ENCODE measurements around the gene ZNHIT1. TPM values are rescaled to one million over a fixed set of nuclear protein-coding genes. Genes with fewer than 3 reads are reported as not detected.

The ZNHIT1 gene
- total and polyA plus RNA-seq, 2 donors from 2014 or later = 74.9 to 208 TPM

GRCh38 chr7:101273206-101273605 is 55.2 kb downstream of the ZNHIT1 start:
- Histone ChIP-seq H3K4me1 (ENCODE audit: control insufficient read depth in 2 of 3, insufficient read depth in 2 of 3, low read depth in 1 of 3, low read length in 3 of 3) (no peaks in the 10 kb centered on the region), H3K27ac (ENCODE audit: low read depth in 2 of 2, low read length in 2 of 2) (no peak overlapping the region), H3K4me3 (ENCODE audit: low read length in 3 of 3) (no peak overlapping the region), H3K27me3 (ENCODE audit: control insufficient read depth, insufficient read depth, low read length) (no peaks in the 10 kb centered on the region), H3K9ac (ENCODE audit: low read length in 3 of 3) (no peak overlapping the region), H3K36me3 (ENCODE audit: control insufficient read depth in 2 of 3, insufficient read depth in 3 of 3, low read length in 3 of 3) (no peaks in the 10 kb centered on the region), H3K9me3 (ENCODE audit: control insufficient read depth in 2 of 3, insufficient read depth in 1 of 3, low read length in 3 of 3) (no peaks in the 10 kb centered on the region)
- TF ChIP-seq CTCF (IDR thresholded peaks at IDR 0.05; ENCODE audit: borderline replicate concordance, extremely low read depth, insufficient read depth) = no peak
- intact Hi-C loops (cut with DNase I) = no loop called here
- FAIRE-seq (no peak), DNase-seq (no peak)

Other genes starting within 250 kb of the ZNHIT1 start
- gene MUC12, start 248.6 kb upstream of the ZNHIT1 start, total RNA-seq = 3.8 TPM
- gene MUC12, start 248.6 kb upstream of the ZNHIT1 start, polyA plus RNA-seq (ENCODE audit: insufficient read depth, low read depth, low replicate concordance) = not detected
- gene MUC17, start 198.1 kb upstream of the ZNHIT1 start, total RNA-seq = not detected
- not detected for gene MUC17, start 198.1 kb upstream of the ZNHIT1 start, polyA plus RNA-seq (ENCODE audit: insufficient read depth, low read depth, low replicate concordance)
- 54.5 TPM for gene TRIM56, start 132.7 kb upstream of the ZNHIT1 start, total RNA-seq
- gene TRIM56, start 132.7 kb upstream of the ZNHIT1 start, polyA plus RNA-seq (ENCODE audit: insufficient read depth, low read depth, low replicate concordance) = 6.9 TPM
- 9.9 TPM for gene SERPINE1, start 91.1 kb upstream of the ZNHIT1 start, total RNA-seq
- 3.5 TPM for gene SERPINE1, start 91.1 kb upstream of the ZNHIT1 start, polyA plus RNA-seq (ENCODE audit: insufficient read depth, low read depth, low replicate concordance)
- 50.4 TPM for gene AP1S1, start 63.7 kb upstream of the ZNHIT1 start, total RNA-seq
- gene AP1S1, start 63.7 kb upstream of the ZNHIT1 start, polyA plus RNA-seq (ENCODE audit: insufficient read depth, low read depth, low replicate concordance) = 133 TPM
- 0.38 TPM for gene VGF, start 52.6 kb upstream of the ZNHIT1 start, total RNA-seq
- gene VGF, start 52.6 kb upstream of the ZNHIT1 start, polyA plus RNA-seq (ENCODE audit: insufficient read depth, low read depth, low replicate concordance) = 2.2 TPM
- not detected for gene NAT16, start 37.9 kb upstream of the ZNHIT1 start, total RNA-seq
- not detected for gene NAT16, start 37.9 kb upstream of the ZNHIT1 start, polyA plus RNA-seq (ENCODE audit: insufficient read depth, low read depth, low replicate concordance)
- gene MOGAT3, start 17.1 kb upstream of the ZNHIT1 start, total RNA-seq = 0.25 TPM
- gene MOGAT3, start 17.1 kb upstream of the ZNHIT1 start, polyA plus RNA-seq (ENCODE audit: insufficient read depth, low read depth, low replicate concordance) = 0.37 TPM
- gene PLOD3, start 584 bp upstream of the ZNHIT1 start, total RNA-seq = 78.8 TPM
- 53.5 TPM for gene PLOD3, start 584 bp upstream of the ZNHIT1 start, polyA plus RNA-seq (ENCODE audit: insufficient read depth, low read depth, low replicate concordance)
- gene CLDN15, start 19.6 kb downstream of the ZNHIT1 start, total RNA-seq = 11.9 TPM
- gene CLDN15, start 19.6 kb downstream of the ZNHIT1 start, polyA plus RNA-seq (ENCODE audit: insufficient read depth, low read depth, low replicate concordance) = 13.3 TPM
- 180 TPM for gene FIS1, start 26.9 kb downstream of the ZNHIT1 start, total RNA-seq
- gene FIS1, start 26.9 kb downstream of the ZNHIT1 start, polyA plus RNA-seq (ENCODE audit: insufficient read depth, low read depth, low replicate concordance) = 472 TPM
- 42.5 TPM for gene IFT22, start 103.6 kb downstream of the ZNHIT1 start, total RNA-seq
- 92.7 TPM for gene IFT22, start 103.6 kb downstream of the ZNHIT1 start, polyA plus RNA-seq (ENCODE audit: insufficient read depth, low read depth, low replicate concordance)
- gene COL26A1, start 144.7 kb downstream of the ZNHIT1 start, total RNA-seq = 1.2 TPM
- gene COL26A1, start 144.7 kb downstream of the ZNHIT1 start, polyA plus RNA-seq (ENCODE audit: insufficient read depth, low read depth, low replicate concordance) = 3.5 TPM

All from kidney (tissue), 14 donors.